Progenitor cell of endocrine pancreas (in vitro differentiated cells): ENCODE results near the gene TMEM8B. TPM values are rescaled to one million over a fixed set of nuclear protein-coding genes. Genes with fewer than 3 reads are reported as not detected.

Source experiments
- DNase-seq: peaks from one replicate; pipeline ENCODE4 v3.0.0; 2021; ENCODE audit warnings: low spot score; ENCODE audit not compliant: unreplicated experiment
- H3K27ac Mint-ChIP-seq: 2 replicates; pipeline ENCODE4 v1.8.0; 2021; ENCODE audit warnings: mild to moderate bottlenecking, moderate library complexity, mixed read lengths
- H3K27me3 Mint-ChIP-seq: 2 replicates; pipeline ENCODE4 v1.8.0; 2021; ENCODE audit warnings: mixed read lengths
- H3K36me3 Mint-ChIP-seq: 2 replicates; pipeline ENCODE4 v1.8.0; 2022; ENCODE audit warnings: mixed read lengths; ENCODE audit not compliant: insufficient read depth
- H3K4me1 Mint-ChIP-seq: 2 replicates; pipeline ENCODE4 v1.8.0; 2021; ENCODE audit warnings: low read depth, mixed read lengths
- H3K4me3 Mint-ChIP-seq: 2 replicates; pipeline ENCODE4 v1.8.0; 2021; ENCODE audit warnings: low read depth, mild to moderate bottlenecking, moderate library complexity, mixed read lengths
- H3K9me3 Mint-ChIP-seq: 2 replicates; pipeline ENCODE4 v1.8.0; 2021; ENCODE audit warnings: low read depth, mixed read lengths
- CTCF ChIP-seq: fragments of 200-600 bp; sonication (generic); IDR thresholded peaks from one replicate; pipeline ENCODE4 v1.5.0; 2021; ENCODE audit warnings: antibody characterized with exemption, mild to moderate bottlenecking; ENCODE audit not compliant: unreplicated experiment
- total RNA-seq: library from RNA; stranded (reverse); gene quantifications from 2 replicates; pipeline ENCODE4 v1.2.1, GENCODE V29; 2021

TMEM8B gene
- total RNA-seq, 1 donor from 2014 or later: 24.1 TPM

- H3K27ac Mint-ChIP-seq: no peak overlapping the region
- peaks cover 11% of the 10 kb centered on the region for H3K4me1 Mint-ChIP-seq
- DNase-seq: no peak
- H3K4me3 Mint-ChIP-seq: no peak overlapping the region
- no peak for TF ChIP-seq CTCF
- peaks cover 23% of the 10 kb centered on the region for H3K27me3 Mint-ChIP-seq
- peaks cover 14% of the 10 kb centered on the region for H3K36me3 Mint-ChIP-seq
- H3K9me3 Mint-ChIP-seq: no peaks in the 10 kb centered on the region
These were observed 19.0 kb downstream of the TMEM8B start for GRCh38 chr9:35847792-35848572.

- Mint-ChIP-seq H3K27ac (no peak overlapping the region), H3K27me3 (peaks cover 12% of the 10 kb centered on the region), H3K9me3 (no peaks in the 10 kb centered on the region), H3K36me3 (peaks cover 9% of the 10 kb centered on the region), H3K4me1 (no peaks in the 10 kb centered on the region), H3K4me3 (no peak overlapping the region)
- DNase-seq: peak; percentile 1
- no peak for TF ChIP-seq CTCF
These were observed 23.3 kb downstream of the TMEM8B start for GRCh38 chr9:35852267-35852815.

GRCh38 chr9:35852876-35853865 is 24.1 kb downstream of the TMEM8B start:
- Mint-ChIP-seq H3K36me3 (peaks cover 5% of the 10 kb centered on the region), H3K27ac (no peak overlapping the region), H3K4me1 (no peaks in the 10 kb centered on the region), H3K4me3 (no peak overlapping the region), H3K9me3 (no peaks in the 10 kb centered on the region), H3K27me3 (peaks cover 5% of the 10 kb centered on the region)
- no peak for TF ChIP-seq CTCF
- peak; percentile 6 for DNase-seq

- no peak for TF ChIP-seq CTCF
- H3K9me3 Mint-ChIP-seq: no peaks in the 10 kb centered on the region
- no peak overlapping the region for H3K27ac Mint-ChIP-seq
- H3K36me3 Mint-ChIP-seq: peaks cover 4% of the 10 kb centered on the region
- H3K27me3 Mint-ChIP-seq: peaks cover 6% of the 10 kb centered on the region
- H3K4me3 Mint-ChIP-seq: no peak overlapping the region
- DNase-seq: peak; percentile 3
- H3K4me1 Mint-ChIP-seq: no peaks in the 10 kb centered on the region
These were observed 25.2 kb downstream of the TMEM8B start for GRCh38 chr9:35854091-35854762.
